Fibroblast of mammary gland (primary cell): ENCODE measurements around the gene CTTNBP2NL.

Experiments
- DNase-seq: peaks from one replicate; pipeline ENCODE4 v3.0.0-alpha.2; 2010; ENCODE audit warnings: low read depth
- H3K4me3 ChIP-seq: 2 replicates; pipeline ENCODE4 v1.5.1; 2011; ENCODE audit warnings: low read depth, mild to moderate bottlenecking, low read length, moderate library complexity; ENCODE audit not compliant: control insufficient read depth
- CTCF ChIP-seq: conservative IDR thresholded peaks from 2 replicates; pipeline ENCODE4 v1.5.1; 2011; ENCODE audit warnings: low read depth, low read length, inconsistent platforms; ENCODE audit not compliant: control insufficient read depth, insufficient read depth

CTTNBP2NL gene

DNA sequence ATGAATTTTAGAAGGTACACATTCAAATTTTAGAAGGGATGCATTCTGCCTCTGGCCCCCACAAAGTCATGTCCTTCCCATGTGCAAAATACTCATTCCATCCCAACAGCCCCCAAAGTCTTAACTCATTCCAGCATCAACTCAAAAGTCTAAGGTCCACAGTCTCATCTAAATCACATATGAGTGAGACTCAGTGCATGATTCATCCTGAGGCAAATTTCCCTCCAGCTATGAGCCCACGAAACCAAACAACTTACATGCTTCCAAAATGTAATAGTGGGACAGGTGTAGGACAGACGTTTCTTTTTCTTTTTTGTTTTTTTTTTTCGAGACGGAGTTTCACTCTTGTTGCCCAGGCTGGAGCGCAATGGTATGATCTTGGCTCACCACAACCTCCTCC is 100.3 kb downstream of the CTTNBP2NL start:
- no peak overlapping the region for H3K4me3 ChIP-seq
- no peak for DNase-seq
- no peak for TF ChIP-seq CTCF

DNA sequence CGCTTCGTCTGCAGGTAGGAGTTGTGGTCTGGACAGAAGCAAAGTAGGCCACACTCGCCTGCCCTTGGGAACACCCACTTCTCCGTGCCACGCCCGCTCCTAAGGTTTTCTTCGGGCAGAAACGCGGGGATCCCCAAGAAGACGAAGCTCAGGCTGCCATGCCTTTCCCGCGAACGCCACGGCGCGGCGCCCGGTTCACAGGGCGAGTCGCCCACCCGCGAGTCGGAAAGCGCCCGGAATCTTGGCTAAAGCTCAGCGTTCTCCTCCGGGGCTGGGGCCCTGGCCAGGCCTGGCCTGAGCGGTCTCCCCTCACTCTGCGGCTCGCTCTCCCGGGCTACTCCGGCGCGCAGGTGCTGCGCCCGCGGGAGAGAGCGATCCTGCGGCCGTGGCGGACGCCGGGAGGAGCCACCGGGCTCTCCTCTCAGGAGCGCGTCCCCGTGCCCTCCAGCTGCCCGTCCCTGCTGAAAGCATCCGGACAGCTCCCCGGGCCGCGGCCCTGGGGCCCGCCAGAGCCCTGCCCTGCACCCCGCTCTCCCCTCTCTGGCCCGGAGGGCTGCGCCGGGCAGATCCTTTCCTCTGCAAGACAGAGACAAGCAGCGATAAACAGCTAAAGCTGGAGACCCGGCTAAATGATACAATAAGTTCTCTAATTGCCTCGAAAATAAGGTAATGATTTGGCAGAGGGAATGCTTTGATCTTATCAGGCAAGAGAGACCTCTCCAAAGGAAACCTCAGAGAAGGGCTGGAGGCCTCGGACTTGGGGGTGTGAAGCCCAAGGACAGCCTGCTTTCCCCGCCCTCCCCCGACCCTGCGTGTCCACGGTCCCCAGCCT is 106.0 kb downstream of the CTTNBP2NL start:
- DNase-seq: peak; percentile 67
- H3K4me3 ChIP-seq: peak overlapping the region; percentile 49
- peak; percentile 73 for TF ChIP-seq CTCF

DNA sequence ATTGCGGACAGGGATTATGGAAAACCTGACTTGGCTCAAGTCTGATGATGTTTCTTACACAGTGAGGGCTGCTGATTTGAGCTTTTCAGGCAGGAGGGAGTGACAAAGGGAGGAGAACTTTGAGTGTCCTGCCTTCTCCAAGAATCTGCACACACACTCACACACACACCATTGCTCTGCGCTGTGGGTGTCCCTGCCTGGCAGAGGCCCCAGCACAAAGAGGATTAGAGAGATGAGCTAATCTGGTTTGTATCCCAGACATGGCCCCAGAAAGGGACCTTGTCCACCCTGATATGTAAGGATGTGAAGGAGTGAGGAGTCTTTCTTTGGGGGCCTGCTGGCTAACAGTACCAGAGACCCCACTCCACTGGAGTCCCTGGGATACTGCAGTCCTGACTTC is 106.8 kb downstream of the CTTNBP2NL start:
- no peak overlapping the region for H3K4me3 ChIP-seq
- peak; percentile 56 for DNase-seq
- no peak for TF ChIP-seq CTCF

- no peak for TF ChIP-seq CTCF
- DNase-seq: no peak
- H3K4me3 ChIP-seq: no peak overlapping the region
These were observed 108.1 kb downstream of the CTTNBP2NL start for GRCh38 chr1:112504001-112504660.

GRCh38 chr1:112504661-112505399 is 108.8 kb downstream of the CTTNBP2NL start:
- TF ChIP-seq CTCF: no peak
- H3K4me3 ChIP-seq: no peak overlapping the region
- no peak for DNase-seq

GRCh38 chr1:112505400-112505785 is 109.4 kb downstream of the CTTNBP2NL start:
- no peak for DNase-seq
- no peak overlapping the region for H3K4me3 ChIP-seq
- TF ChIP-seq CTCF: no peak
